HK-2 (cell line): ENCODE data around the gene IKZF5.

ENCODE experiments used
- DNase-seq: peaks from one replicate; pipeline ENCODE4 v3.0.0-alpha.2; 2018; ENCODE audit not compliant: unreplicated experiment

Gene IKZF5

DNA sequence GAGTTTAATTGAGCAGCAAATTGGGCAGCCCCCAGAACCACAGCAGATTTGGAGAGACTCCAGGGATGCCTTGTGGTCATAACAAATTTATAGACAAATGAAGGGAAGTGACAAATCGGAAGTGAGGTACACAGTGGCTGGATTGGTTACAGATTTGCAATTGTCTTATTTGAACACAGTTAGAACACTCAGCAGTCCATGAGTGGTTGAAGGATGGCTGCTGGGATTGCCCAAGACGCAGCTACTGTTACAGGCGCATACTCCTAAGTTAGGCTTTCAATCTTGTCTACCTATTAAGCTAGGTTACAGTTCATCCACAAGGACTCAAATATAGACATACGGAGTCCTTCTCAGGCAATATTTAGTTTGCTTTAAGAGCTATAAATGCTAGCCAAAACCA lies 7.6 kb upstream of the IKZF5 start:
- DNase-seq = no peak

DNA sequence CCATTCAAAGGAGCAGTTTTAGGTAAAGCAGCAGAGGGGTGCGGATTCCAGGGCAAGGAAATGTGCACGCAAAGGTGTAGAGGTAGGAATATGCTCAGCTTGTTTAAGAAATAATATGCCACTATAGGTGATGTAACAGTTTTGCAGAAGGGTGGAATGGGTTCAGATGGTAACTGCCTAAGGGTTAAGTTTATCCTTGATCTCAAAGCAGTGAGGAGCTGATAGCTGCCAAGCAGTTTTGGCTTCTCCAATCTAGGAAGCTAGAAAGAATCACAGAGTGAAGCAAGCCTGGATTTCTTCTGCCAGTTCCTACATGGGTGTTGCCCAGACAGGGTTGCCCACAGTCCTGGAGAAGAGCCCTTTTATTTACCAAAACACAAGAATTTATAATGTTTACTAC lies 6.2 kb upstream of the IKZF5 start:
- DNase-seq = no peak

DNA sequence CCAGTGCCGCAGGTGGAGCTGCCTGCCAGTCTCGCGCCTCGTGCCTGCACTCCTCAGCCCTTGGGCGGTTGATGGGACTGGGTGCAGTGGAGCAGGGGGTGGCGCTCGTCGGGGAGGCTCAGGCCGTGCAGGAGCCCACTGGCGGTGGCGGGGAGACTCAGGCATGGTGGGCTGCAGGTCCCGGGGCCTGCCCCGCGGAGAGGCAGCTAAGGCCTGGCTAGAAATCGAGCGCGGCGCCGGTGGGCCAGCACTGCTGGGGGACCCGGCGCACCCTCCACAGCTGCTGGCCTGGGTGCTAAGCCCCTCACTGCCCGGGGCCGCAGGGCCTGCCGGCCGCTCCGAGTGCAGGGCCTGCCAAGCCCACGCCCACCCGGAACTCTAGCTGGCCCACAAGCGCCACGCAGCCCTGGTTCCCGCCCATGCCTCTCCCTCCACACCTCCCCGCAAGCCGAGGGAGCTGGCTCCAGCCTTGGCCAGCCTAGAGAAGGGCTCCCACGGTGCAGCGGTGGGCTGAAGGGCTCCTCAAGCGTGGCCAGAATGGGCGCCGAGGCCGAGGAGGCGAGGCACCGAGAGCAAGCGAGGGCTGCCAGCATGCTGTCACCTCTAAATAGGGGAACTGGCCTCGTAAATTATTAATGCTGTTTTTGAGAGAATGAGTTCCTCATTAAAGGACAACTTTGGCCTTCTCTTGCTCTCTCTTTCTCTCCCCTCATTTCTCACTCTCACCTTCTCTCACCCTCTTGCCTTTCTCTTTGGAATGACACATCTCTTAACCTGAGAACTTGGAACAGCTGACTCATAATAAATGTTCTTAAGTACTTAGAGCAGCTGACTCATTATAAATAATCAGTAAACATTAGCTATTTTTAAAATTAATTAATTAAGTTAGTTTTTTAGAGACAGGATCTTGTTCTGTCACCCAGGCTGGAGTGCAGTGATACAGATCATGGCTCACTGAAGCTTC lies 5.1 kb upstream of the IKZF5 start:
- no peak for DNase-seq

DNA sequence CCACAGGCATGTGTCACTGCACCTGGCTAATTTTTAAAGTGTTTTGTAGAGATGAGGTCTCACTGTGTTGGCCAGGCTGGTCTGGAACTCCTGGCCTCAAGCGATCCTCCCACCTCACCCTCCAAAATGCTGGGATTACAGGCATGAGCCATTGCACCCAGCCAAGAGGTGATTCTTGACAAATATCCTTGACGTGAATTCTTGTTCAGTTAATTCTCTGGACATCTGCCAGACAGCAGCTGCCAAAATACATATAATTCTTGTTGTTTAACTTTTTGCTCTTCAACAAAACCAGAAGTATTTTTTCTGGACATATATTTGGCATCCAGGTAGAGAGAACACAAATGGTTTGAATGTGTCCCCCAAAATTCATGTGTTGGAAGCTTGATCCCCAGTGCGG lies 3.4 kb upstream of the IKZF5 start:
- DNase-seq = no peak

- DNase-seq = peak; percentile 40
Measured at GRCh38 chr10:123009105-123009820, 668 bp upstream of the IKZF5 start.

DNA sequence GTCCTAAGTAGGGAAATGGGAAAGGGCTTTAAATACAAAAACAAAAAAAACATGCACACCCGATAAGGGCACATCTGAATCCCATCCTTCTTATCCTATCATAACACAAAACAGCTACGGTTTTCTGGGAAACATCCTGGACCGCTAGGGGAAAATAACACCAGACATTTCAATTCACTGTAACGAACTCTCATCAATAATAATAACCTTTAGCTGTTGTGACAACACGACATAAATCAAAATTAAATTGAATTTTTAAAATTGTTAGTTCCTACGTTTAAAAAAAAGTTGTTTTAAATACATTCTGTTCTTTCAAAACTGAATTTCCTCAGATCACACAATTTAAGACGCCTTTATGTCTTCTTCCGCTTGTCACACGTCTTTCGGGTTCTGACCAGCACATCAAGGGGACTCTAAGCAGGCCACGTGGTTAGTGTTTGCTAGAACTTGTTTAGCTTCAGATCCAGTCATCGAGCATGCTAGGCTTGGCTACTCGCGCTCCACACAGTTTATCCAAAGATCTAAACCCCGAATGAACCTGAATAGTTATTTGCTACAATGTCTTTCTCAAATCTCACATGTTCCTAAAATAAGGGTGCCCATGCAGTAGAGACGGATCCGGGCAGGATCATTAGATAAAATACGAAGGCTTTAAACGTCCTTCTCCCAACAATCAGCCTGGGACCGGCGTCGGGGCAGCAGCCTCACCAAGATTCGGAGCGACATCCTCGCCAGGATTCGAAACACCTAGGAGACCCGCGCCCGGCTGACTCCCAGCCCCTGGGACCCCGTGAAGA lies 839 bp downstream of the IKZF5 start:
- peak; percentile 36 for DNase-seq

- no peak for DNase-seq
Measured at GRCh38 chr10:123004298-123004697, 4.3 kb downstream of the IKZF5 start.

- no peak for DNase-seq
Measured at GRCh38 chr10:123001370-123001769, 7.2 kb downstream of the IKZF5 start.

DNA sequence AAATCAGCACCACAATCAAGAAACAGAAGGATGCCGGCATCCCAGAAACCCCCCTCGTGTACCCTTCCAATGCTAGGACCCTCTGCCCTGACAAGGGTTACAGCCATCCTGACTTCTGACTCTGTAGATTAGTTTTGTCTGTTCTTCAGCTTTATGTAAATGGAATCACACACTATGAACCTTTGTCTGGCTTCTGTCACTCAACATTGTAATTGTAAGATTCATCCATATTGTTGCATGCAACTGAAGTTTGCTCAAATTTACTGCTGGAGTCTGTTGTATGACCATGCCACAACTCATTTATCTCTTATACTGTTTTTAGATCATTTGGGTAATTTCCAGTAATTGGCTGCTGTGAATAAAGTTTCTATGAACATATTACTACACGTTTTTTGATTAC lies 8.4 kb downstream of the IKZF5 start:
- DNase-seq = no peak

GRCh38 chr10:122999347-122999746 lies 9.2 kb downstream of the IKZF5 start:
- no peak for DNase-seq

- no peak for DNase-seq
Measured at GRCh38 chr10:122998934-122999333, 9.7 kb downstream of the IKZF5 start.

DNA sequence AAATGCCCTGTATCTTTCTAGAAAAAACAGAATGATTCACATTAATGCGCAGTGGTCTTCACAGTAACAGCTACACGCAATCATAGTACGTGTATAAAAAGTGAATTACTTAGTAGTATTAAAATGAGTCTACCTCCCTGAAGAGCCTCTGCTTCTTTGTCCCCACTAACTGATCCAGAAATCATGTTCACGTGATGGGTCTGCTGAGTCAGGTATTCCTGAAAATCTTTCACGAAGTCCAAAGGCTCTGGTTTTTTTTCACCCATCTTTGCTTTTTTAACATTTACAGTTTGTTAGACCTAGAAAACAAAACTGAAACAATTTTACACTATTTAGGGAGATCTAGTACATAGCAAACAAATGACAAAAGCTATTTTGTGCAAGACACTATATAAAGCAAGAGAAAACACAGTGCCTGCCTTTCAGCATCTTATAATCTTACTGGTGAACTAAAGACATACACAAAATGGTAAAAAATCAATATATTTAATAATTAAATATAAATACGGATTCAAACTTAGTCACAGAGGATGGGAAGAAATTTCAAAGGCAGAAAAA lies 10.2 kb downstream of the IKZF5 start:
- DNase-seq = no peak

- DNase-seq = no peak
Measured at GRCh38 chr10:122997864-122998263, 10.7 kb downstream of the IKZF5 start.

- no peak for DNase-seq
Measured at GRCh38 chr10:122995936-122996335, 12.7 kb downstream of the IKZF5 start.

- DNase-seq = no peak
Measured at GRCh38 chr10:122993797-122994336, 14.7 kb downstream of the IKZF5 start.

- DNase-seq = no peak
Measured at GRCh38 chr10:122992031-122992585, 16.5 kb downstream of the IKZF5 start.

GRCh38 chr10:122990278-122990677 lies 18.3 kb downstream of the IKZF5 start:
- DNase-seq = no peak

- no peak for DNase-seq
Measured at GRCh38 chr10:122988501-122988900, 20.1 kb downstream of the IKZF5 start.

- no peak for DNase-seq
Measured at GRCh38 chr10:122986335-122986734, 22.3 kb downstream of the IKZF5 start.

DNA sequence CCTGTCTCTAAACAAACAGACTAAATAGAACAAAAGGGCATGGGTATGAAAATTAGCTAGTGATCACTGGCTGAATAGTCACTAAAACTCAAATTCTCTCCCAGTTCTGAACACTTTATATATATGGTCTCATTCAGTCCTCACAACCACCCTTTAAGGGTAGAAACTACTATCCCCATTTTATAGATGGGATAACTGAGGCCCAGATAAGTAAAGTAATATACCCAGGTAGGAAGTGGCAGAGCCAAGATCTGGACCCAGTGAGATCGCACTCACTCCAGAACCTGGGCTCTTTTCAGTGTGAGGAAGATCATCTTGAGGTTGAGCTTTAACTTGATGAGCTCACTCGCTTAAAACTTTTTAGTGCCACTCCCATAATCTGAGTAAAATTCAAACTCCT lies 23.9 kb downstream of the IKZF5 start:
- no peak for DNase-seq

- DNase-seq = no peak
Measured at GRCh38 chr10:122983898-122984297, 24.7 kb downstream of the IKZF5 start.
